Occipital lobe (tissue), 2 donors: ENCODE data around the gene TRIM45. TPM values are rescaled to one million over a fixed set of nuclear protein-coding genes. Genes with fewer than 3 reads are reported as not detected.
"Not testable (repeated sequence)": the region's sequence is repeated elsewhere in the genome, so short reads cannot be mapped to it uniquely, and the experiment has no call there.

Source experiments
- DNase-seq: peaks from one replicate; lab custom pipeline; 2025; lab: John Stamatoyannopoulos, UW
- total RNA-seq: library from RNA; depleted of rRNA; stranded (reverse); fragments of >200 nt; gene quantifications from one replicate; pipeline ENCODE4 v1.2.3, GENCODE V29; 2014

The TRIM45 gene
- total RNA-seq, 1 donor from 2014 or later = 5.0 TPM

DNA sequence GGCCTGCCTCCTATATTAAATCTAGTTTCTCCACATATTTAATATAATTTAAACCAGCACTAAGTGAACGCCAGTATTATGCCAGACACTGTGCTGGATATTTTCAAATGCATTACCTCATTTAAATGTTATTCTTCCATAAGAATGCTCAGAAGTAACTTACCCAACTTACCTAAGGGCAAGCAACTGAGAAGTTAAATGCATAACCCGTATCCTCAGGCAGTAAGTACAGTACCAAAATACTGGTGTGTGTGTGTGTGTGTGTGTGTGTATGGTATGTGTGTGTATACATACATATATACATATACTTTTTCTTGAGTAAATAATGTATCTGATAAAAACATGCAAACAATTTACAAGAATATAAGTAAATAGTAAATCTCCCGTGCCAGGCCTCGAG, 9.0 kb upstream of the TRIM45 start:
- no peak for DNase-seq

DNA sequence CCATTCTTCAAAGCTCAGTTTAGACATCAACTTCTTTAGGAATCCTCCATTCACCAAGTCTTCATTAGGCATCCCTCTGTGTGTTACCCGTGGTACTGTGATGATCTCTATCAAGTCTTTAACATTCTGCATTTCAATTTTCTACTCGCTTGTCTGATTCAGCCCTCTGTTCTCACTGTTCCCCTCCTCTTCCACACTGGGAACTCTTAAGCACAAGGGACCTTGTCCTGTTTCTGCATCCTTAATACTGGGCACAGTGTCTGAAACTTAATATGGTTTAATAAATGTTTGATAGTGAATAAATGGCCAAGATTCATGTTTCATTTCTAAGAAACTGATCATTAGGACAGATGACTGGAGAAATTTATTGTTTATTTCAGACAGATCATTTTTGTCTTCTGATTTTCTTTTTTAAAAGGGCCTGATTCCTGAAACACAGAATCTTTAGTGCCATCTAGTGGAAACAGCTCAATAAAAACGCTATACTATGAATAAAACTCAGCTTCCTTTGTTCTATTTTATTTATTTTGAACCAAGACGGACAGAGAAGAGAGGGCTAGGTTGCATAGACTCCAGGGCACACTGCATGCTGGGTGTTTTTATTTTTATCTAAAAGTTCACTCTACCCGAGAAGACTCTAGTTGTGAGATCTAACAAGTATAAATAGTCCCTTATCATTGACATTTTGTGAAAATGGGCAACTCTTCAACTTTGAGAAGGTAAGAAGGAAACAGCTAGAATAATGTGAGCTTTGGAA, 7.0 kb upstream of the TRIM45 start:
- no peak for DNase-seq

DNA sequence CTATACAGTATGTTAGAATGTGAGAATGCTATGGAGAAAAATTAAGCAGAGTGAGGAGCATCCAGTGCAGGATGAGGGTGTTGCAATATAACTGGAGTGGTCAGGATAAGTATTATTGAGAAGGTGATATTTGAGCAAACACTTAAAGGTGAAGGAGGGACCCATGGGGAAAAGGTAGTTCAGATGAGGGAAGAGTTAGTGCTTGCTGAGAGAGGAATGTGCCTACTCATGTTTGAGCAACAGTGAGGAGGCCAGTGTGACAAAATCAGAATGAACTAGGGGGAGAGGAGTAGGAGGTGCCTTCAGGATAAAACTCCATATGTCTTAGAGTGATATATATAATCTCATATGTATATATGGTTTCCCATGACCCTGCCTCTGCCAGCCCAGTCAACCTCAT, 6.2 kb upstream of the TRIM45 start:
- DNase-seq = no peak

DNA sequence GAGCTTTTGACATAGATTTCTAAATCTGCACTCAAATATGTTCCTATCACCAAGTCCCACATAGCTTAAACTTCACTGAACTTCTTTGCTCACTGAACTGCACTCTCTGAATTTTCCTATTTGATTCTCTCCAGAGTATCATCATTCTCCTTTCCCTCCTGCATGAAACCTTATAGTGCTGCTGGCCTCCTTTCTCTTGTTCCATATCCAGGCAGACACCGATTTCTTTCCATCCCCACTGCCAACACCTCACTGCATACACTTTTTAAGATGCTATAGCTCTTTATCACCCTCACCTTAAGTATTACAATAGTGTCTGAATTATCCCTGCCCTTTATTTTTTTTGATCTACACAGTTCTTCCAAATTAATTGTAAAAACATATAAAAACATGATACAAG, 3.1 kb upstream of the TRIM45 start:
- no peak for DNase-seq

DNA sequence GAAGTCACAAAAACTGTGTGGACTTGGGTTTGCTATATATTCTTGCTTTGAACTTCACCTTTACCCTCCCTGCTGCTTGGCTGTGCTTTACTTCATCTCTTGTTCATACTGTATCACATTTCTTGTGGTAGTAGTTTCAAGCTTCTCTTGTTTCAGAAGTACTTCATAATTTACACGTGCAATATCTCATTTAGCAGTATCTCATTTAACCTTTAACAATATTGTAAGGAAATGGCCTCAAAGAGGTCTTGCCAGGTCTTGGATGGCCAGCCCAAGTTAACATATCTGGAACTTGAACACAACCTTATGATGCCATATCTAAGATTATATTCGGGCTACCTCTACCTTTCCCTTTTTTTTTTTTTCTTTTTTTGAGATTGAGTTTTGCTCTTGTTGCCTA, 1.7 kb upstream of the TRIM45 start:
- no peak for DNase-seq

DNA sequence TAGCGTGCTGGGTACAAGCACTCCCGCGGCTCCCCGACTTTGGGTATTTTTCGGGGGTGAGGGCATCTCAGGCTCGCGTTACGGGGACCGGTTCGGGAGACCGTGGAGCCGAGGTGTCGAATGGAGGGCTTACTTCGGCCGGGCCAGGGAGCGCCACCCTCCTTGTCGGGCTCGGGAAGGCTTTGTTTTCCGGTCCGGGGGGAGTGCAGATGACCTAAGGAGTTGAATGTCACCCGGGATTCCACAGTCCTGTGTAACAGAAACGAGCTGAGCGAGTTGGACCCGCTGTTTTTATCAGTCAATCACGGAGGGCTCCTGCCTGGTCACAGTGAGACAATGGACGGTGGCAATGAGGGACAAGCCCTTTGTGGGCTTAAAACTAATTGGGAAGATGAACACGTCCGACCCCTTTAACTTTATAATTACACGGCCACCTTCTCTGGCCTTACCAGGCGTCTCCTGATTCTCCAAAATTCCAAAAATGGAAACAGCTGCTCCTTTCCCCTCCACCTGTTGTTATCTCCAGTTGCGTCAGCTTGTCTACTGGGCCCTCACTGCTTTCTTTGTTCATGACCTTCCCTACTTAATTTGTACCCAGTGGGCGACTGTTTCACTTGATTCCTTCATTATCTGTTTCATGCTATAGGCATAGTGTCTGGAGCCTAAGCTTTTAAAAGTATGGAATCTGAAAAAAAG, 929 bp upstream of the TRIM45 start:
- DNase-seq = no peak

DNA sequence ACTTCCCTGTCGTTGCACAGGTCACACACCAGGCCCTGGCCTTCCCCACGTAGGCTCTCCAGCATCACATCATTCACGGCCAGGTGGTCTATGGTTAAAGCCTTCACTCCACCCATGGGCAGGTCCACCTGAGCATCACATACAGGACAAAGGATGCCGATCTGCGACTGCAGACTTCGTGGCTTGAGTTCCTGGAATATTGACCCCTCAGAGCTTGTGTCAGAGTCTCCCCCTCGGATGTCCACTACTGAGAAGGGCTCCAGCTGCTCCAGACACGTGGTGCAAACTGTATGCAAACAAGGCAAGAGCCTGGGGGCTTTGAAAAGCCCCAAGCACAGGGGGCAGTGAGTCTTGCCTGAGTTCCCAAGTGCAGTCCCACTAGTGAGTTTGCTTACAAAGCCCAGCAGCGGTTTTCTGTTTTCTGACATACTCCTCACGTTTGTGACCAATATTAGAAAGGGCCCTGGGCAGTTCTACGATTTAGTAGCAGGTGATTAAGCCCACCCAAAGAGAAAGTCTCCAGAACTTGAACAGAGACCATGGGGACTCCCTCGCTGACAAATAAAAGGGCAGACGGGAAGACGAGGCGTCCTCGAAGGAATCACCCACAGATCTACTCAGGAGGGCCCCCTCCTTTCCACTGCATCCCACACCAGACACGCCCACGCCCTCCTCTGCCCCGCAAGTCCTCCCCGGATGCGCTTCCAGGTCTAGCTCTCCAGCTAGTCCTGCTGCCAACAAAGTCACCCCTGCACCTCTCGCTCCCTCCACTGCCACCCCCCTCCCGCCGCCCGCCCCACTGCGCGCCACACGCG, 568 bp downstream of the TRIM45 start:
- DNase-seq = no peak

DNA sequence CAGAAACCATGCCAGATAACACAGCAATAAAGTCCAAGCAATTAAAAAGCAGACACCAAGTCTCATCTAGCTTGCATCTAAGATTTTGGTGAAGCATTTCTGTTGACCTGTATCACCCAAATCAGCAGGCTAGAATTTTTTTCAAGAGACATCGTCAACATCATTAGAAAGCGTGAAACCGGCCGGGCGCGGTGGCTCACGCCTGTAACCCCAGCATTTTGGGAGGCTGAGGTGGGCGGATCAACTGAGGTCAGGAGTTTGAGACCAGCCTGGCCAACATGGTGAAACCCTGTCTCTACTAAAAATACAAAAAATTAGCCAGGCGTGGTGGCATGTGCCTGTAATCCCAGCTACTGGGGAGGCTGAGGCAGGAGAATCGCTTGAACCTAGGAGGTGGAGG, 2.4 kb downstream of the TRIM45 start:
- not testable (repeated sequence) for DNase-seq

DNA sequence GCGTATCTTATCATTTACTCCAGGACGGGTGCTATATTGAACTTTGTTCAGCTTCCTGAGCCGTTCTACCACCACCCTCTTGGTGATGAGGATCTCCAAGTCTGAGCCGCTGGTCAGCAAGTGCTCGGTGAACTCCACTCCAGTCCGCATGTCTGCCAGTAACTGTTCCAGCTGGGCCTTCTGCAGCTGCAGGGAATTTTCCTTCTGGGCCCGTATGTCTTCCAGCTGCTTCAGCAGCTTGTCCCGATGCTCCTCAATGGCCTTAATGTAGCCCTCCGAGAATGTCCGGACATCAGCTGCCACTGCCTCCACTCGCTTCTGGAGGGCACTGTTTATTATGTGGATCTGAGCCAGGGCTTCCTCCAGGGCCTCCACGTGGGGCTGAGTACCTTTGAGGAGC, 3.4 kb downstream of the TRIM45 start:
- no peak for DNase-seq

DNA sequence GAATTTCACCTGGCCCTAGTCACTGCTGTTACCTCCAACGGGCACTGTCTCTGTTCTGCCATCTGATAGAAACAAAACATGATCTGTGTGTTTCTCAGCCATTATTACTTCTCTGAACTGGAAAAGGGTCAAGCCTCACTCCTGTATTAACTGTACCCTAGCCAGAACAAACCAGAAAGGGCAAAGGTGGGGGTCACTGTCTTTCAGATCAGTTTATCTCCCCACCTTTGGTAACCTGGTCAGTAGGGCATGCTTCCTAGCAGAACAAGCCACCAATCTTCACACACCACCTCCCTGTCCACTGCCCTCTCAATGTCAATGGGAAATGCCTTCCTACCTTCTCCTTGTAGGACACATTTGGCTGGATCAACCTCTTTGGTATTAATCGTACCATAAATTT, 3.9 kb downstream of the TRIM45 start:
- DNase-seq = no peak

DNA sequence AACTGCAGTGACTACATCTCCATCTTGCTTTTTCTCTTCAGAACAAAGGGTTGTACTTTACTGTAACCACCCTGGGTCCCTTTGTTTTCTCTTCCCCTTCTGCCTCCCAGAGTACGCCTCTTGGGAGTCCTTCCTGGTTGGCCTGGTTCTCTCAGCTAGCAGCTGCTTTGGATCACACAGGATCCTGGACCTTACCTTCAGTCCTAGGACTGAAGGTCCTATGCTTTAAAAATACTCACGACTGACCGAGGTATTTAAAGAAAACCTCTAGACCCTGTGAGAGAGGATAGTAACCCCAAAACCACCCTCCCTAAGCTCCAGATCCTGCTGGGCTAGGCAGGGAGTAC, 4.8 kb downstream of the TRIM45 start:
- DNase-seq = no peak

DNA sequence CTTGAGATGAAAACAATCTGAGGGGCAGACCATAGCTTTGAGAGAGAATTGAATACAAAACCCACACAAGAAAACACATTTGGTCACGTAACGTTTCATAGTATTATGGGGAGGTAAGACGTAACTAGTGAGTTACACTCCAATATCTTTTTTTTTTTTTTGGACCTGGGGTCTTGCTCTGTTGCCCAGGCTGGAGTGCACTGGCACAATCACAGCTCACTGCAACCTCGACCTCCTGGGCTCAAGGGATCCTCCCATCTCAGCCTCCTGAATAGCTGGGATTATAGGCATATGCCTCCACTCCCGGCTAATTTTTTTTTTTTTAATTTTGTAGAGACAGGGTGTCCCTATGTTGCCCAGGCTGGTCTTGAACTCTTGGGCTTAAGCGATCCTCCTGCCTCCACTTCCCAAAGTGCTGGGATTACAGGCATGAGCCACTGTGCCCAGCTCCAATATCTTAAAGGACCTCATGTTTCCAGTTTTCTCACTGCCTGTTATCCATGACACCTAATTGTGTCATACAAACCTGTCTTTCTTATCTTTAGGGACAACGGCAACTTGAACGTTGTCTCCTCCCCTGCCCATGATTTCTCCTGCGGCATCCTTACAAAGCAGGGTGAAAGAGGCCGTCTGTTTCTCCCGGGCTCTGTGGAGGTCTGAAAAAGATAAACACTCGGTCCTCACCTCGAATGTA, 5.3 kb downstream of the TRIM45 start:
- DNase-seq = no peak

DNA sequence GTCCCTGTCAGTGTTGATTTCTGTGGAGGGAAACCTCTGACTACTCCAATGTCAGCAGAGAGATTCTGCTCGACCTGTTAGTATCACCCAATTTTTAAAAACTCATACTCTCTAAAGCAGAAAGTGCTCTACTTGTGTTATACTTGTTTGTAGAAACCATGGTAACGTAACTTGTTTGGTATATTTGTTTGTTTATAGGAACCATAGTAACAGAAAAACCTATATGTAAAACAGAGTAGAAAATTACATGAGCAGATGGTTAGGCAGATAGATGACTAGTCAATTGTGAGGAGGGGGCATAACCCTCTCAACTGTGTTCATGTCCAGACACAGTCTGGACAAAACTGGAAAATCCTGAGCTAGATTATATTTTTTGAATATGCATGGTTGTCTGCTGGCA, 6.7 kb downstream of the TRIM45 start:
- no peak for DNase-seq

DNA sequence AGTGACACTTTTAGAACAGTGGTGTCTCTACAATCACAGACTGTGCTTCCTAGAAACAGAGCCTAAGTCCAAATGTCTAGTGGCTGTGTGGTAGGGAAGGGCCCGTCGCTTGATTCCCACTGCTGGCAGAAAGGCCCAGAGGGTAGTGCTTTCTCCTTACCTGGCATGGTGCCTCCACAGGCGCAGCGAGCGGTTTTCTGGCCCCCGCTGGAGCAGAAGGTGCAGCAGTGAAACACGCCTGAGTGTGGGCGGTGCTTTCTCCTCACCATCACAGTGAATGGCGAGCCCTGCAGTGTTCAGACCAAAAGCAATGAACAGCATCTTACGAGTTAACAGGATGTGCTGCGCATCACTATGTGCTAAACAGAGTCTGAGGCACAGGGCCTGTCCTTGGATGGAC, 8.3 kb downstream of the TRIM45 start:
- peak; percentile 67 for DNase-seq

DNA sequence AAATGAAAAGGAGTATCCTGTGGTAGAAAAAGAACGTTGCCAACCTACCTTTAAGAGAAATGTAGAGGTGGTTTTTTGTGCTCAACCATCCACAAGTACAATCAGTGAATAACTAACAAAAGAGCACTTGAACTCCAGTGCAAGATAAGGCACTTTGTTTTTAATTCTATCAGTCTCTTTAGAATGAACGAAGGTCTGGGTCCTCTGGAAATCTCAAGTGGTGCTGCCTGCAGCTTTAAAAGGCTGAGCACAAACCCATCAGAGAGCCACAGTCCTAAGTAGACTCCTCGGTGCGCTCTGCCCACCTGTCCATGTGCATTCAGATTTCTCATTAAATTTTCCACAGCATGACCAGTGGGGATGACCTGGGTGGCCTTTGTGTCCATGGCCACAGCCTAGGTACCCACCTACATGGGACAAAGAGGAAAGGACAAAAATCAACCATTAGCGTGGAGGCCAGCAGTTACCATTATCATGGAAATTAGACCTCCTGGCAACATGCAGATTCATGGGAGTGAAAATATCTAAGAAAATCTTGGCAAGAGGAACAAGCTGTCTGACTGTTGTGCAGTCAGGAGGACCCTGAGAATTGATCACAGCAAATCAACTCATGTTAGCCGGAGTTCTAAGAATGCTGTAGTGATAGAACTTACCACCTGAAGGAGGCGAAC, 9.4 kb downstream of the TRIM45 start:
- DNase-seq = no peak

DNA sequence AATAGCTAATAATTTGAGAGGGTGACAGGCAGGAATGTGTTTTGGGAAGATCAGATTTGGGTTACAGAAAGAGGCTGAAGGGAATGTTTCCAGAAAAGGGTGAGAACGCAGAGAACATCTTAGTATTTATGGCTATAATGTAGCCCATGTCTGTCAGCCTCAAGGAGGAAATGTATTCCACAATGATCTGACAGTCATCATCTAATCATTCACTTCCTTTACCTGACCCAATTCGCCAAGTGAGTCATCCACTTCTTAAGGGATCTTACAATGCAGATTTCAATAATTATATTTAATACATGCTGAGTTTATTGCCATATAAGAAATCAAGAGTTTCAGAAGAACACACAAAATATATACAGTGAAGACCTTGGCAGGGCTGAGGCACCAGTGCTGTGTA, 10.8 kb downstream of the TRIM45 start:
- no peak for DNase-seq

DNA sequence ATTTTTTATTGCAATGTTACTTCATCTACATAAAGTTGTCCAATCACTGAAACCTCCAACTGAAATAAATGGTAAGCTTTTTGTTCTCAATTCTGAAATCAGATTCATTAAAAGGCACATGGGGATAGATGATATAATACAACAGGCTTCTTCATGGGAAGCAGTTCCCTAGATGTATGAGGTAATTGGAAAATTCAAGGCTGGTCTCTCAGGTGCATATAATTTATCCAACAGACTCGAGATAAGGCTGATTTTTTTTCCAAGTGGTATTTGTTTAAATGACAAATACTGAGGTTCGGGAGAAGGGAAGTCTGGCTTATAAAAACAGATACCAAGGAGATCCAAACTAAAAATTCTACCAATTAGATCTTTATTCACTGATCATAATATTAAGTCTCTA, 14.2 kb downstream of the TRIM45 start:
- DNase-seq = no peak

DNA sequence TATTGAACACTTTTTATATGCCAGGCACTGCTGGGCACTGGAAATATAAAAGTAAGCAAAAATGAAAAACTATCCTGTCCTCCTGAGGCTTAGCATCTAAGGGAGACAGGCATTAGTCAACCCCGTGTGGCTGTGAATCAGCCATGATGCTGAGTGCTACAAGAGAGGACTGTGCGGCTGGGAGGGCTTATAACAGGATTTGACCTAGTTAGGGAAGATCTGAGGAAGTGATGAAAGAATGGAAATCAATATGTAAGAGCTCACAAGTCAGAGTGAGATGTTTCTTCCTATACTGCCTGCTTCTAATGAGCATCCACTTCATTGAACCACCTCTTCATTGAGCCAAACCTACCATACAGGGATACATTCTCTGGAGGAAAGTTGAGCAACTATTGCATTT, 15.1 kb downstream of the TRIM45 start:
- DNase-seq = no peak

DNA sequence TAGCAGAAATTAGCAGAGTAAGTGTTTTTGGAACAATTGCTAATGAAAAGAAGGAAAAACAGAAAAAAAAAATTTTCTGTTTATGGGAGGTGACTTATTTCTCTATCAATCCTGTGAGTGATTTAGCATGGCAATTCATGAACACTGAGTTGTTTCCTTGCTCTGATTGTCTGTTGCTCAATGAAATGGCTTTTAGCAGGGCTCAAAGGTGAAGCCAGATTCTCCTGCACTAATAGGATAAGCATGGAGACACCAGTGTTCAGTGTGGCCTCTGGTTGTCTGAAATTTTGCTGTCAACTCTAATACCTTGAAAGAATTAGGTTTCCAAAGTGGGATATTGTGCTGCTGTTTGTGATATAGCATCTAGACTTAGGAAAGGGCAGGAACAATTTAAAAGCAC, 15.8 kb downstream of the TRIM45 start:
- DNase-seq = no peak

DNA sequence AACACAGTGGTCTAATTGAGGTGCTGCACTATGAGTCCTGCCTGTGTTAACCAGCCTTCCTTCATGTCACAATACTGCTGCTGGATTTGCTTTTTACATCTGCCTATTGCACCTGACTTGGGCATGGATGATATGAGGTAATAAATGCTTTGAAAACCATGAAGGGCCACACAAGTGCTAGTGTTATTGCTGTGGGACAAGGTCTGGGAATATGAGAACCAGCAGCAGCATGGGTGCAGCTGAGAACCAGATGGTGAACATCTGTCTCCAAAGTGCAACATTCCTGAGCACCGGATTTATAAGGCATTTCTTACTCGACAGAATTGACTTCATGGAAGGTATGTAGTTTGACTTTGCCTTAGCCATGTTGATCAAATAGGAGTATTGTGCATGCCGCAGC, 16.6 kb downstream of the TRIM45 start:
- DNase-seq = no peak

DNA sequence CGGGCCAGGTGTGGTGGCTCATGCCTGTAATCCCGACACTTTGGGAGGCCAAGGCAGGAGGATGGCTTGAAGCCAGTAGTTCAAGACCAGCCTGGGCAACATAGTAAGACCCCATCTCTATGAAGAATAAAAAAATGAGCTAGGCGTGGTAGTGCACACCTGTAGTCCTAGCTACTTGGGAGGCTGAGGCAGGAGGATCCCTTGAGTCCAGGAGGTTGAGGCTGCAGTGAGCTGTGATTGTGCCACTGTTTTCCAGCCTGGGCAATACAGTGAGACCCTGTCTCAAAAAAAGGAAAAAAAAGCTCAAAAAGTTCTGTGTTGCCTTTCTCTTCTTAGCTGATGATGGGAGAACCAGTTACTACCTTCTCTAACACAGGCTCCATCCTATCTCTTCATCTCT, 19.7 kb downstream of the TRIM45 start:
- DNase-seq = not testable (repeated sequence)
